Pancreas (tissue), 10 donors: Measurements from ENCODE around the gene DOC2A. TPM values are rescaled to one million over a fixed set of nuclear protein-coding genes. Genes with fewer than 3 reads are reported as not detected.
A peak's percentile ranks its signal among the peaks of the same experiment; 100 is the strongest.

Experiments
- ATAC-seq, 4 donors: fragments of 200-7000 bp; cut with Tn5 transposase; one replicate each; pipeline versions ENCODE4 v1.8.0 to v1.9.1; 2020; ENCODE audit warnings: mild to moderate bottlenecking in 4 of 4, moderate library complexity in 4 of 4
- DNase-seq, 6 donors: peaks; one replicate each; pipeline ENCODE4 v3.0.0-alpha.2; 2020
- FAIRE-seq: peaks from 2 replicates; lab custom pipeline; 2012; peaks lifted over from hg19 to GRCh38; lab: Jason Lieb, UNC
- H3K27ac ChIP-seq, 4 donors: fragments of 200-600 bp; sonication (generic); 1 replicate in 3 of 4; 2 replicates in 1 of 4; pipeline versions ENCODE4 v1.5.0 to v1.8.0; 2020
- H3K27me3 ChIP-seq, 4 donors: fragments of 200-600 bp; one replicate each; pipeline ENCODE4 v1.8.0; 2021
- H3K36me3 ChIP-seq, 3 donors: fragments of 200-600 bp; sonication (generic) in 1 of 3; one replicate each; pipeline versions ENCODE4 v1.5.0 to v1.8.0; 2020 to 2021
- H3K4me1 ChIP-seq, 3 donors: fragments of 200-600 bp; one replicate each; pipeline ENCODE4 v1.8.0; 2021
- H3K4me3 ChIP-seq, 4 donors: fragments of 200-600 bp; sonication (generic) in 2 of 4; one replicate each; pipeline versions ENCODE4 v1.5.0 to v1.8.0; 2020 to 2021
- H3K9me3 ChIP-seq, 4 donors: fragments of 200-600 bp; one replicate each; pipeline ENCODE4 v1.8.0; 2021
- WGBS, 2 donors: extraction: QIAGEN DNeasy Blood & Tissue Kit; methylation state at CpG; one replicate each; pipeline ENCODE4 v1.1.7; 2013; 5-methylcytosine and 5-hydroxymethylcytosine counted together
- intact Hi-C, 3 donors: fragments of 100-400 bp; cut with DNase I; formaldehyde crosslinking; loops; one replicate each; pipeline versions ENCODE4 v1.11.1 to v1.14.2; 2022
- polyA plus RNA-seq, 2 donors: library from polyadenylated mRNA; stranded (reverse); fragments of 200-250 nt; gene quantifications; one replicate each; pipeline ENCODE4 v1.2.3, GENCODE V29; 2013
- total RNA-seq, 6 donors: library from RNA; stranded (reverse); fragmentation: NEBNext Ultra II Directional in 4 of 6; extraction: Animal tissue kit (Norgen Biotek cat#: 25700) in 4 of 6; gene quantifications; one replicate each; pipeline versions ENCODE4 v1.2.1 to v1.2.4, GENCODE V29; 2021 to 2023
- TF ChIP-seq, protein P1 (sequence below), 4 donors: fragments of 200-600 bp; sonication (generic) in 3 of 4; IDR thresholded peaks; one replicate each; pipeline versions ENCODE4 v1.5.0 to v1.8.0; 2021; ENCODE audit warnings: antibody characterized with exemption in 4 of 4
- donor health status: healthy with polysubstance abuse.
- donor health status: DM: no; HTN: no; CAD: no; lungs with moderate emphysema.
- donor health status: DM: no; HTN: no; CAD: no.
- donor health status: control.
- donor health status: control.
- donor health status: Bipolar disorder and iron deficiency.
- donor health status: DM: yes; HTN: yes; CAD: no.
- donor health status: DM: no; HTN: no; CAD: no.
- donor health status: DM: no; HTN: no; CAD: no.
- donor health status: DM: yes; HTN: yes; CAD: no.

The DOC2A gene
- total and polyA plus RNA-seq, 8 donors, result 0.19 to 4.4 (median 0.47) TPM

DNA sequence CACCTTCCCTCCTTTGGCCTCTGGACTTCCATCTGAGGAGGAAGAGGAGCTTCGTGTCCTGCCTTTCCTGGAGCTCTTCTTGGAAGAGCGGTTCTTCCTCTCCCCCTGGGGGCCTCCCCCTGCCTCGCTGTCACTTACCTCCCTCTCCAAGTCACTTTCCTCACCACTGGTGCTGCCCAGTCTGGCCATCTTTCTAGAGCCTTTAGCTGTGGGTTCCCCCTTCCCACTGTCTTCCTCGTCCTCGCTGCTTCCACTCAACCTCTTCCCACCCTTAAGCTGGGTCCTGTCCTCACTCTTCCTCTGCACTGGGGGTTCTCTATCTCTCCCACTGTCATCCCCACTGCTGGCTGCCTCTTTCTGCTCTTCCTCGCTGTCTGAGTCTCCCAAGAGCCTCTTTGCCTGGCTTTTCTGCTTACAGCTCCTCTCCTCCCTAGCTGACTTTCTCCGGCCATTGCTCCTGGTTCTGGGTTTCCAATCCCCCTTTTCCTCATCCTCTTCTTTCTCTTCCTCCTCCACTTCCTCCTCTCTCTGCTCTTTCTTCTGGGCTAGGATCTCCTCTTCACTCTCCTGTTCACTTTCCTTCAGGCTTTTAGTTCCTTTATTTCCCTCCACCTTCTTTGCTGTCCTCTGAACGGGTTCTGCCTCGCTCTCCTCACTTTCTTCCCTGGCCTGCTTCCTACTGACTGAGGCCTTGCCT lies 16.8 kb downstream of the DOC2A start:
- Histone ChIP-seq H3K27ac (peak overlapping the region in 1 of 4 donors; percentile 85), H3K36me3 (no peaks in the 10 kb centered on the region), H3K9me3 (no peaks in the 10 kb centered on the region), H3K4me1 (peaks cover 4 to 9% (median 8%) of the 10 kb centered on the region in 3 donors), H3K4me3 (peak overlapping the region in 1 of 4 donors; percentile 66), H3K27me3 (no peaks in the 10 kb centered on the region)
- TF ChIP-seq, protein P1, sequence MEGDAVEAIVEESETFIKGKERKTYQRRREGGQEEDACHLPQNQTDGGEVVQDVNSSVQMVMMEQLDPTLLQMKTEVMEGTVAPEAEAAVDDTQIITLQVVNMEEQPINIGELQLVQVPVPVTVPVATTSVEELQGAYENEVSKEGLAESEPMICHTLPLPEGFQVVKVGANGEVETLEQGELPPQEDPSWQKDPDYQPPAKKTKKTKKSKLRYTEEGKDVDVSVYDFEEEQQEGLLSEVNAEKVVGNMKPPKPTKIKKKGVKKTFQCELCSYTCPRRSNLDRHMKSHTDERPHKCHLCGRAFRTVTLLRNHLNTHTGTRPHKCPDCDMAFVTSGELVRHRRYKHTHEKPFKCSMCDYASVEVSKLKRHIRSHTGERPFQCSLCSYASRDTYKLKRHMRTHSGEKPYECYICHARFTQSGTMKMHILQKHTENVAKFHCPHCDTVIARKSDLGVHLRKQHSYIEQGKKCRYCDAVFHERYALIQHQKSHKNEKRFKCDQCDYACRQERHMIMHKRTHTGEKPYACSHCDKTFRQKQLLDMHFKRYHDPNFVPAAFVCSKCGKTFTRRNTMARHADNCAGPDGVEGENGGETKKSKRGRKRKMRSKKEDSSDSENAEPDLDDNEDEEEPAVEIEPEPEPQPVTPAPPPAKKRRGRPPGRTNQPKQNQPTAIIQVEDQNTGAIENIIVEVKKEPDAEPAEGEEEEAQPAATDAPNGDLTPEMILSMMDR (IDR thresholded peaks at IDR 0.05), result no peak
- intact Hi-C loops, result no loop called here
- ATAC-seq (no peak), DNase-seq (no peak), FAIRE-seq (no peak)
- WGBS, 2 donors, result 89 to 92% methylated on average over 9 of the region's 9 CpGs

DNA sequence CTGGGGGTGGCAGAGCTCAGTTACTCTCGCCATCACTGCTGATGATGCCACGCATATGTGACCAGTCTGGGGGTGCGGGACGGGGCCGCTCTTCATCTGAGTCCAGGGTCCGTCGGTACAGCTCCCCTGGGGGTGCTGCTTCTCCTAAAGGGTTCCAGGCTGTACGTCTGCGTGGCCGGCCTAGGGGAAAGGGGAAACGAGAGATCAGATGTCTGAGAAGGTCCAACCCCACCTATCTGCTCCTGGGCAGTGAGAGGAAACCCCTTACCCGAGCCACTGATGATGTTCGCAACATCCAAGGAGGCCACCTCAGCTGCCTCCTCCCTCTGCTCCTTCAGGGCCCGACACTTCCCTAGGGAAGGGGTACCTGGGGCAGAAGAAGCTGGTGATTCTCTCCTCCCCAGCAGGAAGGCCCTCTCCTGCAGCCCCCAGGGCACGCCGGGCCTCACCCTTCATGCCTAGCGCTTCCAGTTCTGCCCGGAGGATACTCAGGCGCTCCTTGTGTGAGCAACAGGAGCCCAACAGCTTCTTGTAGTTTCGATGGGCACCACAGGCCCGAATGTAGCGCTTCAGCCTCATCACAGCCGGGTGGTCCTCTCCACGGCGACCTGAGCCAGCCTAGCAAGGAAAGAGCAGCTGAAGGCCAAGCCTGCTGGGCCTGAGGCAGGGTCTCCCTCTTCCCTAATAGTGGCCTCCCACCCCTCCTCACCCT lies 17.5 kb downstream of the DOC2A start:
- peaks cover 4 to 9% (median 8%) of the 10 kb centered on the region in 3 donors for H3K4me1 ChIP-seq
- ATAC-seq (no peak), DNase-seq (peak in 2 of 6 donors; percentile 38 to 64), FAIRE-seq (no peak)
- no peaks in the 10 kb centered on the region for H3K36me3 ChIP-seq
- intact Hi-C loops, result no loop called here
- TF ChIP-seq, protein P1 (IDR thresholded peaks at IDR 0.05), result no peak
- no peaks in the 10 kb centered on the region for H3K9me3 ChIP-seq
- H3K27ac ChIP-seq, result no peak overlapping the region
- no peak overlapping the region for H3K4me3 ChIP-seq
- WGBS, 2 donors, result 89 to 91% methylated on average over 22 to 25 of the region's 25 CpGs
- H3K27me3 ChIP-seq, result no peaks in the 10 kb centered on the region

DNA sequence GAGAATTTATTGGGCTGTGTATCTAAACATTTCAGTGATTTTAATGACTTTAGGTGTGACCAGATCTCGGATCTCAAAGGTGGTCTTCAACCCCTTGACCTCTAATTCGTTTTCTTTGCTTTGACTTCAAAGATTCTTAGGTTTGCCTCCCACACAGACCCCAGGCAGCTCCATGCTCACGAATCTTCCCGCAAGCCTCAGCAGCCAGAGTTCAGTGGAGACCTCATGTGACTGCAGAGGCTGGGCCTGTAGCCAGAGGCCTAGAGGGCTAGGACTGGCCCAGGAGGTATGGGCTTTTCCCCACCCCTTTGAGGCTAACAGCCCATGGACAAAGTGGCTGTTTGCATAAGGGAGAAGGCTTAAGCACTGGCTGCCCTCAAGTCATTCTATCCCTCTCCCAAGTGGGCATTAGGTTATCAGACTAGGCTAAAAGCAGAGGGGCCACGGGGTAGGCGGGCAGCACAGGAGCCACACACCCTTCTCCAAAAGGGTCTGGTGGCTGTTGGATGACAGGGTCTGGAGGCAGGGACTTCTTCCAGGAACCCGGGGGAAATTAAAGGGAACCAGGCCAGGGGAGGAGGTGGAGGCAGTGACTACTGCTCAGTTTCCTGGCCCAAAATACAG lies 18.4 kb downstream of the DOC2A start:
- DNase-seq, result peak in 2 of 6 donors; percentile 29
- Histone ChIP-seq H3K27ac (no peak overlapping the region), H3K4me1 (peaks cover 4 to 9% (median 8%) of the 10 kb centered on the region in 3 donors), H3K36me3 (peaks cover 0 to under 1% (median 0%) of the 10 kb centered on the region in 3 donors), H3K9me3 (no peaks in the 10 kb centered on the region), H3K4me3 (no peak overlapping the region), H3K27me3 (no peaks in the 10 kb centered on the region)
- TF ChIP-seq, protein P1 (IDR thresholded peaks at IDR 0.05), result no peak
- FAIRE-seq, result no peak
- intact Hi-C loops, result no loop called here
- ATAC-seq, result no peak
- 63 to 66% methylated on average over 7 of the region's 7 CpGs for WGBS, 2 donors

DNA sequence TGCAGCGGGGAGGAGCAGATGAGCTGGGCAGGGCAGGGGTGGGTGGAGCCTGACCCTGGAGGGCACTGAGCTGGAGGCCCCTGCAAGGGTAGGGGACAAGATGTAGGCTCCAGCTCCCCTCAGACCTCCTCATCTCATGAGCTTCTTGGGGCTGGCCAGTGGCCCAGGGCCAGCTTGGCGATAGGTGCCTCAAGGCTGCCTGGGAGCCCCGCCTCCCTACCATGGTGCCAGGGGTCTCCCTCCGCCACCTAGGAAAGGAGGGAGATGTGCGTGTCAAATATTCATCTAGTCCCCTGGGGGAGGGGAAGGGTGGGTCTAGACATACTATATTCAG lies 19.3 kb downstream of the DOC2A start:
- intact Hi-C loops, result no loop called here
- FAIRE-seq, result no peak
- Histone ChIP-seq H3K4me1 (peaks cover 0 to 4% (median 4%) of the 10 kb centered on the region in 3 donors), H3K4me3 (no peak overlapping the region), H3K27ac (no peak overlapping the region), H3K27me3 (no peaks in the 10 kb centered on the region), H3K9me3 (no peaks in the 10 kb centered on the region), H3K36me3 (peaks cover 0 to 9% (median 0%) of the 10 kb centered on the region in 3 donors)
- TF ChIP-seq, protein P1 (IDR thresholded peaks at IDR 0.05), result no peak
- WGBS, 2 donors, result 81 to 84% methylated on average over 5 of the region's 5 CpGs
- no peak for ATAC-seq
- DNase-seq, result peak in 1 of 6 donors; percentile 71
